HG02943 (cell line): Measurements from ENCODE around the gene TAF11L2.
"Not testable (repeated sequence)": the region's sequence is repeated elsewhere in the genome, so short reads cannot be mapped to it uniquely, and the experiment has no call there.

Experiments
- ATAC-seq: cut with Tn5 transposase; IDR thresholded peaks from one replicate; pipeline ENCODE4 v1.9.1; 2021; ENCODE audit warnings: mild to moderate bottlenecking, low read depth, moderate library complexity; ENCODE audit not compliant: unreplicated experiment

TAF11L2 gene

GRCh38 chr5:17497931-17498330 lies at the start of gene TAF11L2:
Gene TAF11L2 (plus strand): TSS chr5:17498231.
- not testable (repeated sequence) for ATAC-seq

DNA sequence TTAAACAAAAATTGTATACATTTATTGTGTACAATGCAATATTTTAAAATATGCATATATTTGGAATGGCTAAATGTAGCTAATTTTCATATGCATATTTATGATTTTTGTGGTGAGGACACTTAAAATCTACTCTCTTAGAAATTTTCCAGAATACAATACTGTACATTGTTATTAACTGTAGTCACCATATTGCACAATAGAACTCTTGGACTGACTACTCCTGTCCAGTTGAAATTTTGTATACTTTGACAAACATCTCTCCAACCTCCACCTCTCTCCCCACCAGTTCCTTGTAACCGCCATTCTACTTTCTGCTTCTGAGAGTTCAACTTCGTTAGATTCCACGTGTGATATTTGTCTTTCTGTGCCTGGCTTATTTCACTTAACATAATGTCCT lies 49.2 kb upstream of the TAF11L2 start:
- no peak for ATAC-seq

DNA sequence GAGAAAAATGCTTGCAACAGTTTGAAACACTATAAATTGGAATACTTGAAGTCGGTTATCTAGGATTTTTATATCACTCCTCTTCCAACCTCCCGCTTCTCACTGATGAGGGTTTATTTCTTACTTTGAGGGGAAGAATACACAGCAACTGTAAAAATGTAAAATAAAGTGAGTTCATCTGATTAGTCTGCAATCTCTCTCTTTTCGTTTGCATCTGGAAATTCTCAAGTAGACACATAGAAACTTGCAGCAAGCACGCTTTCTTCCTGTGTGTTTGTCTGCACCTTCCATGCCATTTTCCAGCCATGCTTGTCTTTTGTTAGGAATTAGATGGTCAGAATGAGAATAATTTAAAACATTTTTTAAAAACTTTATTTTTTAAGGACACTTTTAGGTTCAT lies 45.1 kb upstream of the TAF11L2 start:
- ATAC-seq = no peak

DNA sequence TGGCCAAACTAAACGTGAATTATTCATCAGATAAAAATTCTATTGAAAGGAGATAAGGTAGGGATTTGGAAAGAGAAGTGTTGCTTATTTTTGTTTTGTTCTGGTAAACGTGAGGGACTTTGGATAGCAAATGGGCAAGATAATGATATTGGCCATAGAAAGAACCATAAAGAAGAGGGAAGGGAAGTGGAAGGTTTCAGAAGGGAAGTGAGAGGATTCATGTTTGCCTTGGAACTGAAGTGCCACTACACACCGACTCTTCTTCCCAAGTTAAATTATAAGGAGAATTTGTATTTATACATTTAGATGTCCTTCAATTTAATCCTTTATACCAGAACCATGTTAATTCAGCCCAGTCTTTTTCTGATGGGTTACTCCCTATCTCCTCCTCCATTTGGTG lies 42.1 kb upstream of the TAF11L2 start:
- ATAC-seq = no peak

- no peak for ATAC-seq
Observed at GRCh38 chr5:17461793-17462192, 36.2 kb upstream of the TAF11L2 start.

GRCh38 chr5:17463653-17464052 lies 34.4 kb upstream of the TAF11L2 start:
- no peak for ATAC-seq

GRCh38 chr5:17470064-17470463 lies 28.0 kb upstream of the TAF11L2 start:
- ATAC-seq = no peak

DNA sequence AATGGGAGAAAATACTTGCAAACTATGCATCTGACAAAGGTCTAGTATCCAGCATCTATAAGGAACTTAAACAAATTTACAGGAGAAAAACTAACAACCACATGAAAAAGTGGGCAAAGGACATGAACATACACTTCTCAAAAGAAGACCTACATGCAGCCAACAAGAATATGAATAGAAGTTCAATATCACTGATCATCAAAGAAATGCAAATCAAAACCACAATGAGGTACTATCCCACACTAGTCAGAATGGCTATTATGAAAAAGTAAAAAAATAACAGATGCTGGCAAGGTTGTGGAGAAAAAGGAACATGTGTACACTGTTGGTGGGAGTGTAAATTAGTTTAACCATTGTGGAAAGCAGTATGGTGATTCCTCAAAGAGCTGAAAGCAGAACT lies 23.0 kb upstream of the TAF11L2 start:
- ATAC-seq = not testable (repeated sequence)

DNA sequence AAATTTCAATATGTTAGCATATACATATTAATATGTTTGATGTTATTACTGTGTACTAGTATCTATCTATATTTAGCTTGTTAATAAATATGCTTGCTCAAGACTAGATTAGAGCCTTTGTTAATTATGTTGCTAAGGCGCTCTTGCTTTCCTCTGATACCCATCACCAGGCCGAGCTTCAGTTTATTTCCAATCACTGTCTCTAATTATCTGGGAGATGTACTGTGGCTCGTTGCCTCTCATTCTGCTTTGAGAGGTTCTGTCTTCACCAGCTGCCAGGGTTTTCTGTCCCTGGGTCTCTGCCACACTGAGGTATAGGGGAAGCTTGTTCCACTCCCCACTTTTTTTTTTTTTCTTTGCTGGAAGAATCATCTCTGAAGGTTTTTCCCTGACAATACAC lies 21.0 kb upstream of the TAF11L2 start:
- ATAC-seq = no peak

GRCh38 chr5:17477573-17478265 lies 20.3 kb upstream of the TAF11L2 start:
- ATAC-seq = no peak

DNA sequence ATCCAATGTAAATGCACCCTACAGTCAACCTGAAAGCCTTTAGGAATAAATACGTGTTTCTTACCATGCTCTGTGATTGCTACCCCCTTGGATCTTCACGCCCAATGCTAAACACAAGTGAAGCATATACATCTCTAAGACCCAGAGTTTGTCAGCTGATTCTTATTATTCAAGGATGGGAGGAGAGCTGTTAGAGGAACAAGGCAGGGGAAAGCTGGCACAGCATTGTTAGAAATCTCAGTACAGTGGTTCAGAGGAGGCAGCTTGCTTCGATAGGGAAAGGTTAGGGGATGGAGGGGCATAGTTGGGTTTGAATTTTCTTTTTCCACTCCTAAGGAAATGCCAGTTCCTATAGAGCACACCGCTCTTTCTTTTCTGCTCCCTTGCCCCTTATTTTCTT lies 16.7 kb upstream of the TAF11L2 start:
- no peak for ATAC-seq

- no peak for ATAC-seq
Observed at GRCh38 chr5:17482790-17483189, 15.2 kb upstream of the TAF11L2 start.

DNA sequence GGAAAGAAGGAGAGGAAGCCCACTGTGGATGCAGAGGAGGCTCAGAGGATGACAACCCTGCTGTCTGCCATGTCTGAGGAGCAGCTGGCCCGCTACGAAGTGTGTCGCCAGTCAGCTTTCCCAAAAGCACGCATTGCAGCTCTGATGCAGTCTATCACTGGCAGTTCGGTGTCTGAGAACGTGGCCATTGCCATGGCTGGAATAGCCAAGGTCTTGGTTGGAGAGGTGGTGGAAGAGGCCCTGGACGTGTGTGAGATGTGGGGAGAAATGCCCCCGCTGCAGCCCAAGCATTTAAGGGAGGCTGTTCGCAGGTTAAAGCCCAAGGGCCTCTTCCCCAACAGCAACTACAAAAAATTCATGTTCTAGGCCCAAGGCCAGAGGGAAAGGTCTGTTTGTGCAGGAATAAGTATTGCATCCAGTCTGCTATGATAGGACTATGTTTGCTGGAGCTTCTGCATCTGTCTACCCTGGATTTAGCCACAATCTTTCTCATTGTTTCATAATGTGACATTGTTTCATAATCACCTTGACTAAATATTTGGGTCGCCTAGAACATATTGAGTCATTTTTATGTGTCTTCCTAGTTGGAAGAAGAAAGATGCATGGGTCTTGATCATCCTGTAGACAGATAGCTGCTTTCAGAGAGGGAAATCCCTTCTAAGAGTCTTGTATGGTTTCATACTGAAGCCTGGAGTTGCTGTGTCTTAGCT lies 11.4 kb upstream of the TAF11L2 start:
- not testable (repeated sequence) for ATAC-seq

- ATAC-seq = no peak
Observed at GRCh38 chr5:17487174-17487512, 10.9 kb upstream of the TAF11L2 start.

- not testable (repeated sequence) for ATAC-seq
Observed at GRCh38 chr5:17491257-17491656, 6.8 kb upstream of the TAF11L2 start.

DNA sequence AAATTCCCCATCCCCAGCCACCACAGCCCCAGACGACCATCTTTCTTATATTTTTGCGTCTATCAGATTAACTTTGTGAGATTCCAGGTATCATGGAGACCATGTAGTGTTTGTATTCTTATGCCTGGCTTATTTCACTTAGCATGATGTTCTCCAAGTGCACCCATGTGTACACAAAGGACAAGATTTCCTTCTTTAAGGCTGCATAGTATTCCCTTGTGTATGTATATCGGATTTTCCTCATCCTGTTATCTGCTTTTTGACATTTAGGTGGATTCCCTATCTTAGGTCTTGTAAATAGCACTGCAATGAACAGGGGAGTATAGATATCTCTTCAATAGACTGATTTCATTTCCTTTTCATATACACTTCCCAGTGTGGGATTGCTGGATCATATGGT lies 5.3 kb upstream of the TAF11L2 start:
- ATAC-seq = no peak

DNA sequence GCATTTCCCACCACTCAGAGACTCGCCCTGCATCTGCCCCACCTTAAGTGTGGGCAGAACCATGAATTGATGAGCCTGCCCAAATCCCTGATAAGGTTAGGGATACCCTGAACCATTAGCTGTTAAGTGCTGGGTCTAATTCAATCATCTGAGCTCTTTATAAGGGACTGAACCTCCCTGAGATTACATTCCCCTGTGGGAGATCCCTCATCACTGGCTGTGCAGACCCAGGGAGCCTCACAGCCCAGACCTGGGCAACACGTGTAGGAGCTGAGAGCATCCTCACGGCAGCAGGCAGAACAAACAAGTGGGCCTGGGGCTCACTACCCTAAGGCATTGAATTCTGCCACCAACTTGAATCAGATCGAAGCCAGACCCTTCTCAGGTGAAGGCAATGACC lies 585 bp upstream of the TAF11L2 start:
- no peak for ATAC-seq

GRCh38 chr5:17511775-17512325 lies 13.8 kb downstream of the TAF11L2 start:
- ATAC-seq = no peak

DNA sequence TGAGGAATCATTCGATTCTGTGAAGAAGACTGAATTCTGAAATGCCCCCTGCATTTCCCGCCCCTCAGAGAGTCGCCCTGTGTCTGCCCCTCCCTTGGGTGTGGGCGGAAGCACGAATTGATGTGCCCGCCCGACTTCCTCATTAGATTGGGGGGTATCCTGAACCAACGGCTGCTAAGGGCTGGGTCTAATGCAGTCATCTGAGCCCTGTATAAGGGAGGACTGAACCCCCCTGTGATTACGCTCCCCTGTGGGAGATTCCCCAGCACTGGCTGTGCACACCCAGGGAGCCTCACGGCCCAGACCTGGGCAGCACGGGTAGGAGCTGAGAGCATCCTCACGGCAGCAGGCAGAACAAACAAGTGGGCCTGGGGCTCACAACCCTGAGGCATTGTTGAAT lies 19.5 kb downstream of the TAF11L2 start:
- ATAC-seq = not testable (repeated sequence)

- ATAC-seq = not testable (repeated sequence)
Observed at GRCh38 chr5:17518067-17518466, 20.0 kb downstream of the TAF11L2 start, which contains the start of gene TAF11L3. Gene TAF11L3 (plus strand): TSS chr5:17518367.

DNA sequence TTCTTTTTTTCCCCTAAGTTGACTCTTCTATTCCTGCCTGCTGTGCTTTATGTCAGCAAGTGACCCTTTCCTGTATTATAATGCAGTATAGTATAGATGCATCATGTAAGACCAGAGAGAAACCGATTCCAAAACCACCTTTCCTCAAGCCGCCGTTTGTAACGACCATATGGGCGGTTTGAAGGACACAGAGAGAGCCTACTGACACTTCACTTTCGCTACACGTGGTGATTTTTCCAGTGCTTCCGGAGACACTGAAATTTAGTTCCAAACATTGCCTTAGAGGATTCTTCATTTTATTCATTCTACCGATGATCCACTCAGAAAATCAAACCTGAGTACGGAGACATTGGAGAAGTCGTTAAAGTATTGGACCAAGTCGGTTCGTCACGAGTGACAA lies 21.5 kb downstream of the TAF11L2 start:
- not testable (repeated sequence) for ATAC-seq

DNA sequence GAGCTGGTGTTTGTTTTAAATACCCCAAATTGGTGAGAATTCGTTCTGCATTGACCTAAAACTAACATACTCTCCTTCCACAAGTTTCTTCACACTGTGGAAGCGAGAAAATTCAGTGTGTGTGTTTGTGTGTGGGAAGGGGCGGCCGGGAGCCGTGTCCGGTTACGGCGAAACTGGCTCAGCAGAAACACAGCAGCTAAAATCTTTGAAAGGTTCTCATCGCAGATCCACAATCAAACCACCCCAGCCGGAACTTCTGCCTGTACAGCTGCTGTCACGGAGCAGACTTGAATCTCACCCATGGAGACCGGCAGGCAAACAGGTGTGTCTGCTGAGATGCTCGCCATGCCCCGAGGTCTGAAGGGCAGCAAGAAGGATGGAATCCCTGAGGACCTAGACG lies 23.5 kb downstream of the TAF11L2 start, which contains the start of gene TAF11L4:
Gene TAF11L4, plus strand, starts transcription at position 301 of the 400 bp plus-strand sequence.
- not testable (repeated sequence) for ATAC-seq
